ENCODE results near the gene TGIF2. TPM values are rescaled to one million over a fixed set of nuclear protein-coding genes. Genes with fewer than 3 reads are reported as not detected.
A peak's percentile ranks its signal among the peaks of the same experiment; 100 is the strongest.

The TGIF2 gene
- total and polyA plus RNA-seq, 2 of the 13 experiments (the other 11 are each of a cell fraction or from before 2014, with no cell fraction given) = 41.3 to 53.9 TPM

DNA sequence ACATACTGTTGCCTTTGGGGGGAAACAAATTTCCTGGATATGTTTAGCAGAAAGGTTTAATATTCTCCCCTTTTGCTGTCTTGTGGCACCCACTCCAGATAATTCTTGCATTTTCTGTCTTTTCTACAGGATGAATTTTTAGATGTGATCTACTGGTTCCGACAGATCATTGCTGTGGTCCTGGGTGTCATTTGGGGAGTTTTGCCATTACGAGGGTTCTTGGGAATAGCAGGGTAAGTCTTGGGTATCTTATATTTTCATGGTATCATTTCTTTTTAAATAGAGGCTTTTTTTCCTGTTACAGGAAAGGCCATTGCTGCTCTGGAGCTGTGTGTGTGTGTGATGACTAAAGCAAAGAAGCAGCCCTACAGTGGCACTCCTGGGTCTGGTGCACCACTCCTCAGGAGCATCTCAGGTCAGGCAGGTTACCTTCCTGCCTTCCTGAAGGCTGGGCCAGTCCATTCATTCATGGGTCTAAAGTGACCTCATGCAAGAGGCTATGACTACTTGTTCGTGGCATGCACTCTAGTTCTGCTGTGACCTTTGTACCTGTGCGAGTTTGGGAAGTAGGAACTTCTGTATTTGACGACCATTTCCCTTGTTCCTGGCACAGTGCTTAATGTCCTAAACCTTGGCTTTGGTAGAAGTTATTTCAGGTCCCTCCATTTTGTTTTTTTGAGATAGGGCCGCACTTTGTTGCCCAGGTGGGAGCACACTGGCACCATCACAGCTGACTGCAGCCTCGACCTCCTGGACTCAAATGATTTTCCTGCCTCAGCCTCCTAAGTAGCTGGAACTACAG lies 34.4 kb downstream of the TGIF2 start (continued):
- TF ChIP-seq, protein P1, sequence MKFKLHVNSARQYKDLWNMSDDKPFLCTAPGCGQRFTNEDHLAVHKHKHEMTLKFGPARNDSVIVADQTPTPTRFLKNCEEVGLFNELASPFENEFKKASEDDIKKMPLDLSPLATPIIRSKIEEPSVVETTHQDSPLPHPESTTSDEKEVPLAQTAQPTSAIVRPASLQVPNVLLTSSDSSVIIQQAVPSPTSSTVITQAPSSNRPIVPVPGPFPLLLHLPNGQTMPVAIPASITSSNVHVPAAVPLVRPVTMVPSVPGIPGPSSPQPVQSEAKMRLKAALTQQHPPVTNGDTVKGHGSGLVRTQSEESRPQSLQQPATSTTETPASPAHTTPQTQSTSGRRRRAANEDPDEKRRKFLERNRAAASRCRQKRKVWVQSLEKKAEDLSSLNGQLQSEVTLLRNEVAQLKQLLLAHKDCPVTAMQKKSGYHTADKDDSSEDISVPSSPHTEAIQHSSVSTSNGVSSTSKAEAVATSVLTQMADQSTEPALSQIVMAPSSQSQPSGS (CRISPR knock-in tag; IDR thresholded peaks at IDR 0.05) = peak; percentile 86; the same call in 1 of the 2 replicates
- peak; percentile 87 for TF ChIP-seq ELF3 (CRISPR knock-in tag; IDR thresholded peaks at IDR 0.05)
- TF ChIP-seq TGIF2 (CRISPR knock-in tag; IDR thresholded peaks at IDR 0.05) = peak; percentile 78
- no peak; the same call in 1 of the 2 replicates for TF ChIP-seq ZBTB43 (CRISPR knock-in tag; conservative IDR thresholded peaks at IDR 0.05)
- no peak for TF ChIP-seq GTF3A (CRISPR knock-in tag; conservative IDR thresholded peaks at IDR 0.05)
- peak; percentile 25; the same call in 1 of the 2 replicates for TF ChIP-seq SMC3 (IDR thresholded peaks at IDR 0.05; ENCODE audit: low read length)
- TF ChIP-seq, protein P2, sequence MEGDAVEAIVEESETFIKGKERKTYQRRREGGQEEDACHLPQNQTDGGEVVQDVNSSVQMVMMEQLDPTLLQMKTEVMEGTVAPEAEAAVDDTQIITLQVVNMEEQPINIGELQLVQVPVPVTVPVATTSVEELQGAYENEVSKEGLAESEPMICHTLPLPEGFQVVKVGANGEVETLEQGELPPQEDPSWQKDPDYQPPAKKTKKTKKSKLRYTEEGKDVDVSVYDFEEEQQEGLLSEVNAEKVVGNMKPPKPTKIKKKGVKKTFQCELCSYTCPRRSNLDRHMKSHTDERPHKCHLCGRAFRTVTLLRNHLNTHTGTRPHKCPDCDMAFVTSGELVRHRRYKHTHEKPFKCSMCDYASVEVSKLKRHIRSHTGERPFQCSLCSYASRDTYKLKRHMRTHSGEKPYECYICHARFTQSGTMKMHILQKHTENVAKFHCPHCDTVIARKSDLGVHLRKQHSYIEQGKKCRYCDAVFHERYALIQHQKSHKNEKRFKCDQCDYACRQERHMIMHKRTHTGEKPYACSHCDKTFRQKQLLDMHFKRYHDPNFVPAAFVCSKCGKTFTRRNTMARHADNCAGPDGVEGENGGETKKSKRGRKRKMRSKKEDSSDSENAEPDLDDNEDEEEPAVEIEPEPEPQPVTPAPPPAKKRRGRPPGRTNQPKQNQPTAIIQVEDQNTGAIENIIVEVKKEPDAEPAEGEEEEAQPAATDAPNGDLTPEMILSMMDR (CRISPR knock-in tag; IDR thresholded peaks at IDR 0.05) = peak; percentile 21; the same call in 1 of the 2 replicates
- TF ChIP-seq MXI1 (IDR thresholded peaks at IDR 0.05; ENCODE audit: borderline replicate concordance, low read depth, low read length) = peak; percentile 85; the same call in 1 of the 3 replicates
- TF ChIP-seq ZNF7 (CRISPR knock-in tag; IDR thresholded peaks at IDR 0.05) = no peak
- TF ChIP-seq MAZ (IDR thresholded peaks at IDR 0.05; ENCODE audit: borderline replicate concordance, low read depth, low read length) = no peak
- no peak for TF ChIP-seq MAZ (CRISPR knock-in tag; IDR thresholded peaks at IDR 0.05; ENCODE audit: low read depth)
- TF ChIP-seq SMAD3 (CRISPR knock-in tag; IDR thresholded peaks at IDR 0.05) = peak; percentile 72; the same call in 1 of the 2 replicates
- TF ChIP-seq ZFP62 (CRISPR knock-in tag; IDR thresholded peaks at IDR 0.05) = no peak
- 0 out of 2 replicates have a peak, but pooled peaks have one; percentile 43 for TF ChIP-seq AHR (CRISPR knock-in tag; IDR thresholded peaks at IDR 0.05)
- peak; percentile 46; the same call in 1 of the 2 replicates for TF ChIP-seq KLF12 (CRISPR knock-in tag; IDR thresholded peaks at IDR 0.05; ENCODE audit: borderline replicate concordance)
- TF ChIP-seq ZNF20 (CRISPR knock-in tag; IDR thresholded peaks at IDR 0.05) = no peak
- peak; percentile 38; the same call in 1 of the 2 replicates for TF ChIP-seq HDAC1 (CRISPR knock-in tag; IDR thresholded peaks at IDR 0.05)
- TF ChIP-seq RERE (CRISPR knock-in tag; IDR thresholded peaks at IDR 0.05; ENCODE audit: low read depth) = 0 out of 2 replicates have a peak, but pooled peaks have one; percentile 36
- TF ChIP-seq KDM2A (CRISPR knock-in tag; IDR thresholded peaks at IDR 0.05; ENCODE audit: borderline replicate concordance, low read depth) = no peak; the same call in 1 of the 2 replicates
- TF ChIP-seq ZNF792 (CRISPR knock-in tag; IDR thresholded peaks at IDR 0.05) = peak; percentile 83
